Lower leg skin (tissue), 3 donors: ENCODE data around the gene PTPN1.

ENCODE experiments used
- CTCF ChIP-seq, 3 donors: fragments of 450-650 bp; IDR thresholded peaks; one replicate each; pipeline ENCODE4 v1.5.1; 2016; ENCODE audit warnings: antibody characterized with exemption in 3 of 3, mild to moderate bottlenecking in 3 of 3, moderate library complexity in 2 of 3
- POLR2A ChIP-seq, 2 donors: fragments of 450-650 bp; IDR thresholded peaks; one replicate each; pipeline ENCODE4 v1.6.1; 2016 to 2017; ENCODE audit warnings: antibody characterized with exemption in 2 of 2, mild to moderate bottlenecking in 1 of 2, moderate library complexity in 1 of 2

- TF ChIP-seq POLR2A (IDR thresholded peaks at IDR 0.05) = no peak
- TF ChIP-seq CTCF (IDR thresholded peaks at IDR 0.05) = no peak
Measured at GRCh38 chr20:50469176-50469723, 40.9 kb upstream of the PTPN1 start.
